ENCODE measurements around the gene CEBPA.
"Not testable (repeated sequence)": the region's sequence is repeated elsewhere in the genome, so short reads cannot be mapped to it uniquely, and the experiment has no call there.

CEBPA gene

GRCh38 chr19:33300009-33300893 is 2.1 kb downstream of the CEBPA start:
- no peak for DNase-seq (ENCODE audit: low read depth)

DNA sequence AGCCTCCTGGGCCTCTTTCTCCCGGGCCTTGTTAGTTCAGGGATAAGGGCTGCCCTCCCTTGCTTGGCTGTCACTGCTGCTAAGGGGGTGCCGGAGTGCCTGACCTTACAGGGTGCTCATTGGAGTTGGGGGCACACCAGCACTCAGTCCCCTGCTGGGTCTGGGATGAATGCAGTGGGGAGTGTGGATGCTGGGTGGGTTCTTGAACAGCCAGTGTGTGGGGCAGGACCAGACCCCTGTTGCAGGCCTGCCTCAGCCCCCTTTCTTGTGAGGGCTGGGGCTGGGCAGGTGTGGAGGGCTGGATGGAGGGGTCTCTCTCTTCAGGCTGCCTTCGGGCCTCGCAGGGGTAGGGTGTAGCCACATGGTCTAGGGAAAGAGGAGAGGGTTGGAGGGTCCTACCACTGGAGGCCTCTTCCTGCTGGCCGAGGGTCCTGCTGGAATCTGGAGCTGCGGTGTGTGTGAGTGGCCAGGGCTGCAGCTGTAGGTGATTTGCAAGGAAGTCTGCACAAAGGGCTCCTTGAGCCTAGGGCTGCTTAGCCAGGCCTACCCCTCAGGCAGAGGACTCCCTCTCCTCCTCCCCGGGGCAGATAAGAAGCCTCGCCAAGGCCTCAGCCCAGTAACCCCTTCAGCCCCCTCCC is 3.2 kb downstream of the CEBPA start:
- no peak for DNase-seq (ENCODE audit: low read depth)

DNA sequence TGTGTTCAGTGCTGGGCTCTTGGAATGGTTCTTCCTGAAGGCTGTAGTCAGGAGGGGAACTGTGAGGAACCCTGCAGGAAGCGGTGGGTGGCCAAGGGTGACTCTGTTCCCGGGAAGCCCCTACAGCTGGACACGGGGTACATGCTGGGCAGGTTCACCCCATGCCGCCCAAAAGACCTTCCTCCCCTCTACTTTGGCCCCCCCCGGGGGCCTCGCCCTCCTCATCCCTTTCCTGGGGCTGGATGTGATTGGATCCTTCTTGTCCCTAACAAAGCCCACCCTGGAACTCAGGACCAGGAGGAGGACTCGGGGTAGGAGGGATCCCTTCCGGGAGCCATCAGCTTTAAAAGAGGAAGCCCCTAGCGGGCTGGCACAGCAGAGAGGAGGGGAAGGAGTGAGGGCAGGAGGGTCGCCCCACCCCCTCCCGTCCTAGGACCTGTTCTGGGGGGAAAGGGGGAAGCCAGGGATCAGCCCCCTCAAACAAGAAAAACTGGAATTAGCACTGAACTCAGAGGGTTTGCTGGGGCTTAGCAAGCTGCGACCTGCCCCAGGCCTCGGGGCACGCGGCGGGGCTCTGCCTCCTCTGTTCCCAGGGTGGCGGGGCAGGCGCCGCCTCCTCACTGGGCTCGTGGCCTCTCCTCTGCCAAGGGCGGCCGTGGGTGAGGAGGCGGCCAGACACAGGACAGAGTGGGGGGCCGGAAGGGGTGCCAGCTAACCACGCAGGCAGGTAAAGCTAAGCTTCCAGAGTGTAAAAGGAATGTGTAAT is 4.0 kb downstream of the CEBPA start:
- DNase-seq (ENCODE audit: low read depth) = no peak

- DNase-seq (ENCODE audit: low read depth) = no peak
These were observed 4.8 kb downstream of the CEBPA start for GRCh38 chr19:33297401-33298145.

GRCh38 chr19:33296488-33296971 is 5.8 kb downstream of the CEBPA start:
- DNase-seq (ENCODE audit: low read depth) = no peak

GRCh38 chr19:33295621-33296487 is 6.5 kb downstream of the CEBPA start:
- DNase-seq (ENCODE audit: low read depth) = no peak

DNA sequence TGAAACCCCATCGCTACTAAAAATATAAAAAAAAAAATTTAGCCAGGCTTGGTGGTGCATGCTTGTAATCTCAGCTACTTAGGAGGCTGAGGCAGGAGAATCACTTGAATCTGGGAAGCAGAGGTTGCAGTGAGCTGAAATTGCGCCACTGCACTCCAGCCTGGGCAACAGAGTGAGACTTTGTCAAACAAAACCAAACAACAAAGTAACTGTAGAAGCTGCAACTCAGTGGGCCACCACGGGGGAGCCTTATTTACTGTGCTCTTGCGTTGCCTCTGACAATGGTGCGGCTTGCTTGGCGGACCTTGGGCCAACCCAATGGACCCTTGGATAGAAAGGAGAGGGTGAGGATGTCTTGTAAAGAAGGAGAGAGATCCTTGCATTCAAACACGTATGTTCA is 7.3 kb downstream of the CEBPA start:
- DNase-seq (ENCODE audit: low read depth) = not testable (repeated sequence)

DNA sequence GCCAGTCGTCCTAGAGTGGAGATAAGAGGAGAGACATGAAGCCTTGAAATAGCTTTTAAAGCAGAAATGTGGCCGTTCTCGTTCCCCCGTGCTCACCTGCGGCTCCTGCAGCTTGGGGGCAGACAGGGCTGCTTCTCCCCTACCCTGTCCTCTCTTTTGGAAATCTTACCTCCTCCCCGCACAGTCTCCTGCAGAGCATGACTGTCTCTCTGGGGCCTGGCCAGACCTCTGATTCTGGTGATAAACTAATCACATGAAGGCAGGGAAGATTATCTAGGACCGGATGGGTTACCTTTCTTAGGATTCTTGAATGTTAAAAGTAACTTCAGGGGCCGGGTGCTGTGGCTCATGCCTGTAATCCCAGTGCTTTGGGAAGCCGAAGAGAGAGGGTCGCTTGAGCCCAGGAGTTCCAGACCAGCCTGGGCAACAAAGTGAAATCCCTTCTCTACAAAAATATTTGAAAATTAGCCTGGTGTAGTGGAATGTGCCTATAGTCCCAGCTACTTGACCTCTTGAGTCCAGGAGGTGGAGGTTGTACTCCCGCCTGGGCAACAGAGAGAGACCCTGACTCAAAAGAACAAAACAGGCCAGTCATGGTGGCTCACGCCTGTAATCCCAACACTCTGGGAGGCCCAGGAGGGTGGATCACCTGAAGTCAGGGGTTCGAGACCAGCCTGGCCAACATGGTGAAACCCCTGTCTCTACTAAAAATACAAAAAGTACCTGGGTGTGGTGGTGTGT is 8.1 kb downstream of the CEBPA start:
- DNase-seq (ENCODE audit: low read depth) = no peak

- DNase-seq (ENCODE audit: low read depth) = peak; percentile 59
These were observed 8.9 kb downstream of the CEBPA start for GRCh38 chr19:33293255-33294057.

DNA sequence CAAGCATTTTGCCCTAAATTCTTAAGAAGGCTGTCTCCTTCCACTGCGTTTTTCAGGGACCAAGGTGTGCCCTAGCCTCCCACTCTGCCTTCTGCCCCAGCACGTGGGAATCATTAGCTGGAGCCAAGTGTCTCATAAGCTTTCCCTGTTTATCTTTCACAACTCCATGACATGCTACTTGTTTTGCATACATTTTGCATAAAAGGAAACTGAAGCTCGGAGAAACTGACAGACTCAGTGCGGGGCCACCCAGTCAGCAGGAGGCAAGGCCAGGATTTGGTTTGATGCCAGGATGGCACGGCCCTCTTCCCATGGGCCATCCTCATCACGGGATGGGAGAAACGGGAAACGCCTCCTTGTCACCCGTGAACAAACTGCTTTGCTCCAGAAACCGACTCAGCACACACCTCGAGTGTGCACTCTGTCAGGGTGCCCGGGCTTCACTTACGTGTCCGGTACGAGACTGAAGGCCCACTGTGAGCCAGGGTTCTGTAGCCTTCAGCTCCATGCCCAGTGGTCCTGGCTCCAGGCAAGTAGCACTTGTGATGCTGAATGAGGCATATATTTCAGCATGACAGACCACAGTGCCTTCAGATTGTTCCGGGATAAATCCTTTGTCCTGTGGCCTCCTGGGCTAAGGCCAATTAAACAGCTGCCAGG is 9.6 kb downstream of the CEBPA start:
- peak; percentile 10 for DNase-seq (ENCODE audit: low read depth)

DNA sequence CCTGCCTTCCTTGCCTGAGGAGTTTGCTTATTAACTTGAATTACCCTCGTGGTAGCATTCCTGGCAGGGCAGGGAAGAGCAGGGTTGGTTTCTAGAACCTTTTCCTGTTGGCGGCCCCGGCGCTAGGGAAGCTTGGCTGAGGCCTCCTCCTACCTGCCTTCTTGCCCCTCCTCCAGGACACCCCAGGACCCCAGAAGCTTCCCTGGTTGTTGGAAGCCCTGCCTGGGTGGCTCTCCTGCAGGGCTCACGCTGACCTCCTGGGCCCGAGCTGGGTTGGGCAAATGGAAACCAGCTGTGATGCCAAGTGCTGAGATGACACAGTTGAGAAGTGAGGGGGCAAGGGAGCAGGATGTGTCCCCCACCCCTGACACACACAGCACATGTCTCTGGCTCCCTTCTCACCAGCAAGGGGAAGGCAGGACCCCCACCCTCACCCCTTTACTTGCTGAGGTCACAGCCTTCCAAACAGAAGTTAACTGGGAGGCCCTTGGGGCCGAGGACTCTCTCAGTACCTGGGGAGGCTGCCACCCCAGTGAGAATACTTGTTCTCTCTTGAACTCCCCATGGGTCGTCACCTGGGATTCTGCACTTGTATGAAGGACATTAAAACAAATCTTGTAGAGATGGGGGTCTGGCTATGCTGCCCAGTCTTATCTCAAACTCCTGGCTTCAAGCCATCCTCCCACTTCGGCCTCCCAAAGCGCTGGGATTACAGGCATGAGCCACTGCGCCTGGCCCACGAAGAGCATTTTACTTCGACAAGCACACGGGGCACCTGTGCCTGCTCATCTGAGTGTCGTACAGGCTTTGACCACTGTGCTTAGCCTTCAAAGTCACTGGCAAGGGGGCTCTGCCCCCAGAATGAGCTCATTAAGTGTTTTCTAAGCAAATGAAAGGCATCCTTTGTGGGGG is 10.5 kb downstream of the CEBPA start:
- DNase-seq (ENCODE audit: low read depth) = no peak

DNA sequence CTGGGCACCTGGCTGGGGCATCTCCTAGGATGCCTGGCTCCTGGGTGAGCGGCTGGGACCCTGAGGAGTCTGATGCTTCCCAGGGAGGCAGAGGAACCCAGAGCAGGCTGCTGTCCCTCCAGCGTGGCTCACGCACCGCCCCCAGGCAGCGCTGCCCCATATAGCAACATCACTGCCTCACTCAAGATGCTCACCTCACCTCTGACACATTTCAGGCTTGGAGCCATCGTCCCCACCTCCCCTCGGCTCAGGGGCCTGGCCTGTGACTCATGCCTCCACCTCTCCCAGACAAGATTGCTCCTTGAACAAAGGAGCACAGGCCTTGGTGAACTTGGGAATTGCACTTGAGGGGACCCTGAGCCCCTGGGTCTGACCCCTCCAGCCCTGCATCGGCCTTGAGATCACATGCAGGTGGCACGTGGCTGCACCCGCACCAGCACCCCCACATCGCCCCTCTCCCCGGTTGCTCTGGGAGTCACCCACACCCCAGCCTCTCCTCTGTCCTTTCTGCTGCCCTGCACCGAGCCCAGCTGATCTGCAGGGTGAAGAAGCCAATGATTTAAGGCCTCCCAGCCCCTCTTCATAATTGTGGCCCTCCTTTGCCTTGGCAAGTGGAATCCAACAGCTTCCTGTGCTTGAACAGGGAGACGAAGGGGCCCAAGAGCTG is 11.2 kb downstream of the CEBPA start:
- DNase-seq (ENCODE audit: low read depth) = no peak

- DNase-seq (ENCODE audit: low read depth) = no peak
These were observed 12.1 kb downstream of the CEBPA start for GRCh38 chr19:33290082-33290815.

GRCh38 chr19:33289261-33289660 is 13.1 kb downstream of the CEBPA start:
- DNase-seq (ENCODE audit: low read depth) = no peak

GRCh38 chr19:33288666-33289065 is 13.7 kb downstream of the CEBPA start:
- no peak for DNase-seq (ENCODE audit: low read depth)

DNA sequence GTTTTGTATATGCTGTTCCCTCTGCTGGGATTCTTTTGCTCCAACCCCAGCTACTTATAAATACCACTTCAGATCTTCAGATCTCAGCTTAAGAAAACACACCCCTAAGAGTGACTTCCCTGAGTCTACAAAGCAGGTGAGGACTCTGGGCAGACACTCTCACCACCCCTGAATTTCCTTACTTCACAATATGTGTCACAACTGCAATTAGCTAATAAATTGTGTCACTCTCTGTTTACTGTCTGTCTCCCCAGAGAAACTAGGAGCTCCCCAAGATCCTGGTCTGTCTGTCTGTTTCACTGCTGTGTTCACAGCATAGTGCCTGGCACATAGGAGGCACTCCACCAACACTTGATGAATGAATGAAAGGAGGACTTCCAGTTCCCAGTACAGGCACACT is 14.4 kb downstream of the CEBPA start:
- DNase-seq (ENCODE audit: low read depth) = no peak
